HS-27A (cell line): ENCODE measurements around the gene PRDX6.
"Not testable (repeated sequence)": the region's sequence is repeated elsewhere in the genome, so short reads cannot be mapped to it uniquely, and the experiment has no call there.

Experiments used
- DNase-seq: peaks from one replicate; pipeline ENCODE4 v3.0.0-alpha.2; 2012; ENCODE audit warnings: low read depth, missing footprints

The PRDX6 gene, protein sequence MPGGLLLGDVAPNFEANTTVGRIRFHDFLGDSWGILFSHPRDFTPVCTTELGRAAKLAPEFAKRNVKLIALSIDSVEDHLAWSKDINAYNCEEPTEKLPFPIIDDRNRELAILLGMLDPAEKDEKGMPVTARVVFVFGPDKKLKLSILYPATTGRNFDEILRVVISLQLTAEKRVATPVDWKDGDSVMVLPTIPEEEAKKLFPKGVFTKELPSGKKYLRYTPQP

DNA sequence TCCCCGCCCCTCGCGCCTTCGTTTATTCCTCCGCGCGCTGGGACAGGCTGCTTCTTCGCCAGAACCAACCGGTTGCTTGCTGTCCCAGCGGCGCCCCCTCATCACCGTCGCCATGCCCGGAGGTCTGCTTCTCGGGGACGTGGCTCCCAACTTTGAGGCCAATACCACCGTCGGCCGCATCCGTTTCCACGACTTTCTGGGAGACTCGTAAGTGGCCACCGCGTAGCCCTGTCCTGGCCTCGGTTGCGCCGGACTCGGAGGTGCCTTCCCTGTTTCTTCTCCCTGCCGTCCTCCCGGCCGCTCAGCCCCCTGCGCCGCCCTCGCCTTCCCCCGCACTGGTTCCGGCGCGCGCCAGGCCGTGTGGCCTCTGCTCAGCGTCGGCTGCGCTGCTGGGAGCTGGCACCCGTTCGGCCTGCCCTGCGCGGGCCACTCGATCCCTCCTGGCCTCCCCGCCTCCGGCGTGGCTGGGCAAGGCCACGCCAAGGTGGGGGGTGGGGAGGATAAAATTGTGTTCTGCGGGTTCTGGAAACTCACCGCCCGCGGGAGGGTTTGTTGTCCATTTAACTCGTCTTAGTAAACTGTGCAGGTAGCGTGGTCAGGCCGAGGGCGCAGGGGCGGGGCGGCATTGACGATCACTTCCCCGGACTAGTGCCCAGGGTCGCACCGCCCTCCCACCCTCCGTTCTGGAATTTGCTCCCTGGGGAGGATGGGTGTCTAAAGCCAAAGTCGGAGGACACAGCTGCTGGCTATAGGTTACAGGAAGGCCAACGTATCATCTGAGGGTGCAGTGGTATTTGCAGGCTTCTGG lies at the start of gene PRDX6:
PRDX6 (plus strand) TSS at position 50 of the 808 bp plus-strand sequence; CDS start at position 113, 63 bp downstream.
- no peak for DNase-seq

DNA sequence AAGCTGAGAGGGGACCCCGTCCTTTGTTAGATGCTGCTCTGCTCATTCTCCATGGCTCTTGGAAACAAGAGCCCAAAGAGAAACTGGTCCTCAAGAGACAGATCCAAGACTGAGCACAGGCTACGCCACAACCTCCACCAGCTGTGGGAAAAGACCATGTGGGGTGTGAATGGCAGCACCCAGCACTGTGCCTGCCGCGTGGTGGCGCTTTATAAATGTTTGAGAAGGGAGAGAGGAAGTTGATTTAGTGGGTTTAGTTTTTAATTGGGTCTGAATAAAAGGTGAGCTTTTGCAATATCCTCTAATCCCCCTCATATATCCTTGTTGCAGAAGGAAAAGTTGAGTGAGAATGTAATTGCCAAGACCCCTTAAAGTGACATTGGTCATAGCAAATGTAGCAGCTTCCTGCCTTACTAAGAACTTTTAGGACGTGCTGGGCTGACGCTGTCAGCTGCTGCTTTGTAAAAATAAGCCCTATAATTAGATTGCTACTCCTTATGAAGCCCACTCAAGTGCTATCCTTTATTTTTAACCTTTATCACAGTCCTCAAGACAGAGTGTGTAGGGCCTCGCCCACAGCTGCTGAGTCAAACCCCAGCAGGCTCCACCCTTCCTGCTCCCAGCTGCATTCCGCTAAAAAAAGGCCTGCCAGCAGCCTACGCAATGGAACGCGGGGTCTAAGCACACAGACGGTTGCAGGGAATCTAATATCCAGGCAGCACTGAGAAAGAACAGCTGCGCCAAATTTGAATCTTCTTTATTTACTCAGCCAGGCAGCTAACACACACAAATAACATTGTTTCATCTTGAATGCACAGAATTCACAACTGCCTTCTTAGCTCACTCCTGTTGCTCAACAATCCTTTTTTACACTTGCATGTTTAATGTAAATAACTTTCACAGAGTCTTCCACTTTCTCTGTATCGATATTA lies 47.4 kb upstream of the PRDX6 start:
- peak; percentile 59 for DNase-seq

DNA sequence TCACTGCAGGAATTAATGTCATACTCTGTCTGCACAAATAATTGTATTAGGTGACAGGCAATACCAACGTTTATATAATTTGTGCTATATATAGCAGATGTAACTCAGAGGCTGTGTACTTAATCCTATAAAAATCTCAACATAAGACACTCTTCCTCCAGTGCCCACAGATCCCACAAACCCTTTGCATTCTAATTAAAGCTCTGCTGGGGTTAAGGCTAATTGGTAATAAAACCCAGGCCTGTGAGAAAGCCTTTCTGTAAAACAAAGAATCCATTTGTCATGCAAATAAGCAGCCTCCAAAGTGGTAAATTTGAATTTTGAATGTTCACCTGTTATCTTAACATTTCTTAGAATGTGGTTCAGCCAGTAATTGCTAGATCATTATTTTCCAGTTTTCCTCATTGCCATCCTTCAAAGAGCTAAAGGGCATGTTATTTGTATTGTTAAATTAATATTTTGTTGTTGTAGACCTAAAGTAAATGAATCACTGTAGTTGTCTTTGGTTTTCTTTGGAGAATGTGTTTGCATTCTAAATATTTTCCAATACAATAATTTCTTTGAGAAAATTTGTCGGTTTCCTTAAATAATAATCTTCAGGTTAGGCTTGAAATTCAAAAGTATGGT lies 46.3 kb upstream of the PRDX6 start:
- no peak for DNase-seq

DNA sequence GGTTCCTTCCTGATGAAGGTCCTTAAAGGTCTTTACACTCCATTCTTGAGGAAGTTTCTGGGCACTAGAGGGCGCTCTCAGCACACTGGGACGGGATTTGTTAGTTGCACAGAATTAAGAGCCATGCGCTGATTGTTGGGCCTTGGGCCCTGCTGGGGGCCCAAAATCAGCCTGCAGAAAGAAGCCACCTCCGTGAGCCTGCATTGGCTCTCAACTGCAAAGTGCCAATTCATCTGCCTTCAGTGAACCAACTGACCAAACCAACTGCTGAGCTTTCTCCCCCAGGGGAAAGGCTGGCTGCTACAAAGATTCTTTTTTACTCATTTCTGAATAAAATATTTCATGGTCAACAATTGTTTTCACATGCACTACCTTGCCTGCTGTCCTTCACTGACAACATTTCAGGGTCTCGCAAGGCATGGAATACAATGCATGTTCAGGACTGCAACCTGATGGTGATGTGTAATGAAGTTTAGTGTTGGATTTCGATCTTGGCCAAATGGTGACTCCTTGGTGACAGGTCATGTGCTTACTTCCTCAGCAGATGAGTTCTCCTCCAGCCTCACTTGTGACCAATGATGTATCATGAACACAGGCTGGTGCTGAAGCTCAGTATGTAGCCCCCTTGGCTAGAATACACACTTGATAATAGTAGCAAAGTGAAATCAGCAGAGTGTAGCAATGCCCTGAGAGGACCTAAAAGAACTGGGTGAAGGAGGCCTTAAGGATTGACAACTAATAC lies 45.7 kb upstream of the PRDX6 start:
- DNase-seq, result peak; percentile 79

DNA sequence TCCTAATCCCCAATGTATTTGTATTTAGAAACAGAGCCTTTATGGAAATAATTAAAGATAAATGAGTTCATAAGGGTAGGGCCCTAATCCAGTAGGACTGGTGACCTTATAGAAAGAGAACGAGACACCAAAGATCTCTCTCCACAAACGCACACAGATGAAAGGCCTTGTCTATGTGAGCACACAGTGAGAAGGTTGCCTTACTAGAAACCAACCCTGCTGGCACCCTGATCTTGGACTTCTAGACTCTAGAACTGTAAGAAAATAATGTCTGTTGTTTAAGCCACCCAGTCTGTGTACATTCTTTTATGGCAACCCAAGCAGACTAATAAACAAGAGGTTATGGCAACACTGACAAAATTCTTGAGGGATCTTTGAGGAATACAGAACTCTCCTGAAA lies 44.8 kb upstream of the PRDX6 start:
- no peak for DNase-seq

DNA sequence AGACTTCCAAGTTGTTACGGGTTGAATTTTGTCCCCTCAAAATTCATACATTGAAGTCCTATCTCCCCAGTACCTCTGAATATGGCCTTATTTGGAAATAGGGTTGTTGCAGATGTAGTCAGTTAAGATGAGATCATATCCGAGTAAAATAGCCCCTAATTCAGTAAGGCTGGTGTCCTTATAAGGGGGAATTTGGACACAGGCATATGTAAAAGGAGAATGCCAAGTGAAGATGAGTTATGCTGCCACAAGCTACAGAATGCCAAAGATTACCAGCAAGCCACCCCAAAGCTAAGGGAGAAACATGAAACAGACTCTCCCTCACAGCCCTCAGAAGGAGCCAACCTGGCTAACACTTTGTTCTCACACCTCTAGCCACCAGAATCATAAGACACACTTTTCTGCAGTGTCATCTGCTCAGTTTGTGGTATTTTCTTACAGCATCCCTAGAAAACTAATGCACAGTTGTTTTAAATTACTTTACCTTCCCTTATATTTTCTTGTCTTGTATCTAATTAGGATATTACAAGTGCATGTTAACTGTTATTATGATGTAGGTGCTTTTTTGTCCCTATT lies 43.3 kb upstream of the PRDX6 start:
- no peak for DNase-seq

DNA sequence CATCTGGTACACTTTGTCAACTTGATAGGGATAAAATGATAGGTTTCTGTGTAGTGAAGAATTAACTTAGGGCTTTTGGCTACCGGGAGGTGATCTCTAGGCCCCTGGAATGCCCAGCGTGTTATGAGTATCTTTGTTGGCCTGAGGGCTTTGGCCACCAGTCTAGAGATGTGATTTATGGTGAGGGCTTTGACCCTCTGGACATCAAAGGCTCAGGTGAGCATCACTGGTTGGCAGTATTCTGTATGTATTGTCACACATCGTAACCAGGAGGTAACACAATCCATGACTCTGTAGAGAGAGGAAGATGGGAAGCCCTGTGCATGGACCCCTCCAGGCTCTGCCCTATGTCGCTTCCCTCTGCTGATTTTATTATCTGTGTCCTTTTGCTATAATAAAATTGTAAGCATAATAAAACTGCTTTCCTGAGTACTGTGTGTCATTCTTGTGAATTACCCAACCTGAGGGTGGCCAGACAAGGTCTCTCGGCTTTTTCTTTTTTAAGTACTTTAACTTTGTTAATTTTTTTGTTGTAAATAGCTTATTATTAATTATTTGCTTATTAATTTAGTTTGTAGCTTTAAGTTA lies 40.2 kb upstream of the PRDX6 start:
- DNase-seq, result no peak

DNA sequence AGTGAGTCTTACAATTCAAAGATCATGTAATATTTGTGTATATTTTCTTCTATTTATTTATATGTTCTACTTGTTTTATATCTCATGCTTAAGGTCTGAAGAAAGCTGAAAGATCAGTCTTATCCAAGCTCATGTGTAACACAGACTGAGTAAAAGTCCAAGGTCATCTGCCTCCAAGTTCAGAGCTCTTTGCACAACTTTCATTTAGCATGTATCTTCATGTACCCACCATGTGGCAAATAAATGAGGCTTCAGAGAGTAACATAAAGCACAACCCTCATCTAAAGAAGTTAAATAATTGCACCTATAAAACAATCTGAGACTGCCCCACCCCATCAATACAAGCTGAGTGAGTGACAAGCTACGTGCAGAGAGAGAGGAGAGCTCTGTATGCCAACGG lies 38.5 kb upstream of the PRDX6 start:
- DNase-seq, result no peak

DNA sequence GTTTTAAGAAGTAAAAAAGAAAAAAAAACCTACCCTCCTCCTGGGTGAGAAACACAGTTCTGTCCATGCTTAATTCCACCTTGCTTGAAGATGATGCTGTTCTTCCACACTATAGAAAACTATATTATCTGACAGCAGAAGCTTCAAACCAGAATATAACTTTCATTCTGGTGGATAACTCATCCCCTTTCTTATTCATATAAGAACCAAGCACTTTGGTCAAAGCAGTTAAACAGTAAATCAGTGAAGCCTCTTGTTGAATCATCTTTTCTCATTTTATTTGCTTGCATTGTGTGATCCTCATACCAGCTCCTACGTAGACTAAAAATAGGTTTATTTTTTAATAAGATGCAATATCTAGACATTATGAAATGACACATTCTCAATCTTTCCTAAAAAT lies 36.7 kb upstream of the PRDX6 start:
- DNase-seq, result no peak

DNA sequence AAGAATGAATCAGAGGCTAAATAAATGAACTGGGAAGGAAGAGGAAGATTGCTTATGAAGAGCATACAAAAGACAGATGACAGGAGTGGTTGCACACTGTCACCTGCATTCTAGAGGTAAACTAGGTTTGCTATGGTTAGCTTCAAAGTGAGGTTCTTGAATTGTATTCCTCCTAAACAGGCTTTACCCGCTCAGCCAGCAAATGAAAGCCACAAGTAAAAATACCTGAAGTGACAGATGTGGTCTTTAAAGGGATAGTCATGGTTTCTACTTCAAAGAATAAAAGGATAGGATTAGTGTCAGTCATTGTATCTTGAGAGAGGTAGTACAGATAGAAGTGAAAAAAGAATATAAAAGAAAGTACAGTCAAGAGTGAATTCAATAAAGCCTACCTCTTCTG lies 32.4 kb upstream of the PRDX6 start:
- DNase-seq, result no peak

DNA sequence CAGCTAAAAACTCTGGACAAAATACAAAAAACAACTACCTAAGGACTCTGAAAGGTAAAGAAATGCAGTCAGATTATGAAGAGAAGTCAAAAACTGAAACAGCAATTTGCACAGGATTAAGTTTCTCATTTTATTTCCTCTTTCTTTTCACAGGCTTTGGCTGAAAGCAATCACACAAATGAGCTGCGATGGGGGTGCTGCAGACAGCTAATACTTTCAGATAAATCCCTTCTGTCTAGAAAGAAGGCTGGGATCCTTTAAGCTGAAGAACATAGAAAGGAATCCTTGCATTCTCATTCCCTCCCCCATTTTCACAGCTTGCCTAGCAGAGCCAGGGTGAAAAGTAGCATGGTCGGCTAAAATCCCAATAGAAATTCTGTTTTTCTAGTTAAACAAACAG lies 32.0 kb upstream of the PRDX6 start:
- no peak for DNase-seq

DNA sequence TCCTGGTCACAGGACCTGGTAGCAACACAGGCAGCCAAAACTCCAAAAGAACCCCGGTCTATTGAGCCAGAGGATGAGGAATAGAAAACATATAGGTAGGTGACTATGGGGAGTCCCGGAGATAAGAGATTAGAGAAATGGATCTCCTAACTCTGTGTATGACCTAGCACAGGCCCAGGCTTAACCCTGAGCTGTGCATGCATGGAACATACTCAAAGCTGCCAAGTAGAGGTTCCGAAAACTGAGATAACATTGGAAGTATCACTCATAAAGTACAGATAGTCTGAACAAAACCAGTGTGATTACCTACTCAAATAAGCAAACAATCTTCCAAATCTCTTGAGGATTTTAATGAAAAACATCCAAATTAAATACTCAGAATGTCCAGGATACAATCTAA lies 31.5 kb upstream of the PRDX6 start:
- DNase-seq, result no peak

DNA sequence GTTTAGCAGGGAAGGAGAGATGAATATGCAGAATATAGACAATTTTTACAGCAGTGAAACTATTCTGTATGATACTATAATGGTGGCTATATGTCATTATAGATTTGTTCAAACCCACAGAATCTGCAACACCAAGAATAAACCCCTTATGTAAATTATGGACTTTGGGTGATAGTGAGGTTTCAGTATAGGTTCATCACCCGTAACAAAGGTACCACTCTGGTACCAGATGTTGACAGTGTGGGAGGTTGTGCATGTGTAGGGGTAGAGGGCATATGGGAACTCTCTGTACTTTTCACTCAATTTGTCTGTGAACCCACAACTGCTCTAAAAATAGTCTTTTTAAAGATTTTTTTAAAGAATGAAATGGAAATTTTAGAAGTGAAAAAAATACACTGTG lies 29.9 kb upstream of the PRDX6 start:
- DNase-seq, result no peak

DNA sequence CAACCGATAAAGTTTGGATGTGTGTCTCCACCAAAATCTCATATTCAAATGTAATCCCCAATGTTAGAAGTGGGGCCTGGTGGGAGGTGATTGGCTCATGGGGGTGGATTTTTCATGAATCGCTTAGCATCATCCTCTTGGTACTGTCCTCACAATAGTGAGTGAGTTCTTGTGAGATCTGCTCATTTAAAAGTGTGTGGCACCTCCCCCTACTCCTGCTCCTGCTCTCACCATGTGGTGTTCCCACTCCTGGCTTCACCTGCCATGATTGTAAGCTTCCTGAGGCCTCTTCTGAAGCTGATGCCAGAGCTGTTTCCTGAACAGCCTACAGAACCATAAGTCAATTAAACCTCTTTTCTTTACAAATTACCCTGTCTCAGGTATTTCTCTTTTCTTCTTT lies 28.2 kb upstream of the PRDX6 start:
- no peak for DNase-seq

DNA sequence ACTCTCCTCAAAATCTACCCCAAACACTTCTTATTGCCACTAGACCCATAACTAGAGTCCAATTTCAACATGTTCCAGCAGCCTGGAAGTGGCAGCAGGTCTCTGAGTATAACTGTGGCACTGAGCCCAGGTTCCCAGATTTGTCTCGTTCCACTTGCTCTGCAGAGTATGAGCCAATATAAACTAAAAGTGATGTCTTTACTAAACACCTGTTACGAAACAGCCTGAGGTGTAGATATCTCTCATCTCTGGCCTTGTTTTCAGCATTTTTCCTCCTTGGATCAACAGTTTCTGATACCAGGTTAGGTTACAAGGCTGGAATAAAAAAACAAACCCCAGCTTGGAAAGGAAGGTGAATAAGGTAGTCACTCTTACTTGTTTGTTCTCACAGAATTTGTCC lies 25.2 kb upstream of the PRDX6 start:
- DNase-seq, result no peak

DNA sequence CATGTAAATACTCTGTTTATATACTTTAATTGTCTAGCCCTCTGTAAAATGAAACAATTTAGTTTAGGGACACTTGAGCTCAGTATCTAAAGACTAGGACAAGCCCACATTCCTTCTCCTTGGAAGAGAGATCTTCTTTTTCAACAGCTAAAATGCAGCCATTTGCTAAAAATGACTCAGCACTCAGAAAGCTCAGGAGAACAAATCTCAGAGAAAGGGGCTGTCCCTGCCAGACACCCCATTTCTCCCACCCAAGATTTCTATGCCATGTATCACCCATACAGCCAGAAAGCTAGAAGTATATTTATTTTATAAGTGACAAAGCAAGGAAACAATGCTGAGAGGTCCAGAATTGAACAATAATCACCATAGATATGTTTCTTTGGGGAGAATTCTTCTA lies 23.2 kb upstream of the PRDX6 start:
- no peak for DNase-seq

DNA sequence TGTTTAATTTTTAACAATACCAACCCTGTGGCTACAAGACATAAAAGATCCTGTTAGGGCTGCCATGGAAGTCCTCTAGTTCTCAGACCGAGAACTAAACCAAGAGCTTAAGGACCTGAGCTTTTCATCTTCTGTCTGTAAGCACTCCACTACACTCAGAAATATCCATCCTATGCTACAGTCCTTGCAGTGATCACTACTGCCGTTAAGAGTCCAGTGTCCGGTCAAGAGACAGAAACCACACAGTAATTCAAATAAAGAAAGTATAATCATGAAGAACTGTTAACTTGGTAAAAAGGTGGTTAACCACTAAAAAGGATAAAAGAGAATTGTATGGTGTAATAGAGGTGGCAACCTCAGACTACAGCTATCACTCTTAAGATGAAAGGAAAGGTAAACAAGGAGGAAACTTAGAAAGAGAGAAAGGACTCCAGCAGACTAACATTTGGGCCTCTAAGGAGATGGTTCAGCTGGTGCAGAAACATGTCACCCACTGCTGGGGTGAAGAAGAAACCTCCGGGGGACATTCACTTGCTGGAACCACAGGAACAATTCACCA lies 22.1 kb upstream of the PRDX6 start:
- DNase-seq, result no peak

DNA sequence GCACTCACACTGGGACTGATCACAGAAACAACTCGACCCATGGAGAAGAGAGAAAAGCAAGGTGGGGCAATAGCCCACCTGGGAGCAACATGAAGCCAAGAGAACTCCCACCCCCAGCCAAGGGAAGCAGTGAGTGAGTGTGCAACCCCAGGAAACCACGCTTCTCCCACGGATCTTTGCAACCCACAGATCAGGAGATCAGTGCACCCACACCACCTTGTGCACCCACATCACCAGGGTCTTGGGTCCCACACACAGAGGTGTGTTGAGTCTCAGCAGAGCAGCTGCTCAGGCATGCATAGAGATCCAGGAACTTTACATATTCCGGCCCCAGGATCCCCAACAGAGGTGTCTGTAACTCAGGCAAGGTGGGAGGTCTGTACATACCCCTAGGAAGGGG lies 17.2 kb upstream of the PRDX6 start:
- no peak for DNase-seq

DNA sequence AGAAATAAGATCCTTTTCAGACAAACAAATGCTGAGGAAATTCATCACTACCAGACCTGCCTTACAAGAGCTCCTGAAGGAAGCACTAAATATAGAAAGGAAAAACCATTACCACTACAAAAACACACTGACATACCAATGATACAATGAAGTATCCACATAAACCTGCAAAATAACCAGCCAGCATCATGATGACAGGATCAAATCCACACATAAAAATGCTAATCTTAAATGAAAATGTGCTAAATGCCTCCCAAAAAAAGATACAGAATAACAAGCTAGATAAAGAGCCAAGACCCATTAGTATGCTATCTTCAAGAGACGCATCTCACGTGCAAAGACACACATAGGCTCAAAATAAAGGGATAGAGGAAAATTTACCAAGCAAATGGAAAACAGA lies 14.5 kb upstream of the PRDX6 start:
- not testable (repeated sequence) for DNase-seq

DNA sequence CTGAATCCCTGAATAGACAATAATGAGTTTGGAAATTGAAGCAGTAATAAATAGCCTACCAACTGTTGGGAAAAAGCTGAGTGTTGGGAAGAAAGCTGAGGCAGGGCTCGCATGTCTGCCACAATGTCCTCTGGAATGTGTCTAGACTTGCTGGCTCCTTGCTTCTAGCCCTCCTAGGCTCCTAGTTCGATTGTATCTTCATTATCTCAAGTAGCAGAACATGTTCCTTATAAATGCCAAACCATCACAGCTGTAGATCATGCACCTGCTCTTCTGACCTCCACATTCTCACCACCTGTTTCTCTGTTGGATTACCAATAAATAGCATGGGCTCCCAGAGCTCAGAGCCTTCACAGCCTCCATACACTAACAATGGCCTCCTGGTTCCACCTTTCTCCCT lies 12.9 kb upstream of the PRDX6 start:
- DNase-seq, result not testable (repeated sequence)
